WTC11 (cell line): ENCODE measurements around the gene FRMD5. TPM values are rescaled to one million over a fixed set of nuclear protein-coding genes. Genes with fewer than 3 reads are reported as not detected.

ENCODE experiments used
- ATAC-seq: fragments of 200-7000 bp; cut with Tn5 transposase; 2 replicates; pipeline ENCODE4 v1.10.0; 2021; ENCODE audit warnings: mild to moderate bottlenecking, moderate library complexity
- CTCF ChIA-PET: fragments of 300-600 bp; sonication (Branson Sonifier 250); formaldehyde crosslinking; loops from one replicate; lab custom pipeline; 2021; ENCODE audit warnings: antibody characterized with exemption; lab: Charles Lee
- POLR2A ChIA-PET: fragments of 350-600 bp; sonication (Branson Sonifier 250); formaldehyde crosslinking; loops from one replicate; lab custom pipeline; 2021; ENCODE audit warnings: antibody characterized with exemption; lab: Charles Lee
- DNase-seq: peaks from one replicate; pipeline ENCODE4 v3.0.0; 2021; ENCODE audit warnings: low spot score
- H3K27ac Mint-ChIP-seq: 2 replicates; pipeline ENCODE4 v1.8.0; 2021; ENCODE audit warnings: mixed read lengths
- H3K27me3 Mint-ChIP-seq: 2 replicates; pipeline ENCODE4 v1.8.0; 2021; ENCODE audit warnings: low read depth, mild to moderate bottlenecking, moderate library complexity, mixed read lengths
- H3K36me3 Mint-ChIP-seq: 2 replicates; pipeline ENCODE4 v1.8.0; 2021; ENCODE audit warnings: mixed read lengths
- H3K4me1 Mint-ChIP-seq: 2 replicates; pipeline ENCODE4 v1.8.0; 2022; ENCODE audit warnings: mixed read lengths
- H3K4me3 Mint-ChIP-seq: 2 replicates; pipeline ENCODE4 v1.8.0; 2021; ENCODE audit warnings: mild to moderate bottlenecking, moderate library complexity, mixed read lengths
- H3K9me3 Mint-ChIP-seq: 2 replicates; pipeline ENCODE4 v1.8.0; 2021; ENCODE audit warnings: mixed read lengths
- ATF3 ChIP-seq: sonication (generic); formaldehyde crosslinking; conservative IDR thresholded peaks from 2 replicates; pipeline ENCODE4 v1.8.1; 2022; ENCODE audit warnings: mild to moderate bottlenecking, missing genetic modification reagents
- CREB1 ChIP-seq: sonication (generic); formaldehyde crosslinking; IDR thresholded peaks from 2 replicates; pipeline ENCODE4 v1.8.0; 2023; ENCODE audit warnings: mild to moderate bottlenecking, missing genetic modification reagents
- EMX1 ChIP-seq: fragments of 250-450 bp; sonication (Bioruptor Pico); IDR thresholded peaks from 2 replicates; pipeline ENCODE4 v1.8.0; 2021; ENCODE audit warnings: mild to moderate bottlenecking
- ETV6 ChIP-seq: sonication (generic); formaldehyde crosslinking; IDR thresholded peaks from 2 replicates; pipeline ENCODE4 v1.8.1; 2022; ENCODE audit warnings: mild to moderate bottlenecking, missing genetic modification reagents
- KAT7 ChIP-seq: sonication (generic); formaldehyde crosslinking; IDR thresholded peaks from 2 replicates; pipeline ENCODE4 v1.8.1; 2023; ENCODE audit warnings: missing genetic modification reagents, mild to moderate bottlenecking, borderline replicate concordance
- PRDM15 ChIP-seq: sonication (generic); formaldehyde crosslinking; IDR thresholded peaks from 2 replicates; pipeline ENCODE4 v1.8.0; 2022; ENCODE audit warnings: missing genetic modification reagents
- ZMAT4 ChIP-seq: fragments of 250-450 bp; sonication (Bioruptor Pico); IDR thresholded peaks from 2 replicates; pipeline ENCODE4 v1.9.0; 2021; ENCODE audit warnings: mild to moderate bottlenecking
- ZNF317 ChIP-seq: sonication (generic); formaldehyde crosslinking; IDR thresholded peaks from 2 replicates; pipeline ENCODE4 v1.8.1; 2023; ENCODE audit warnings: low read depth, mild to moderate bottlenecking, moderate library complexity, missing genetic modification reagents, borderline replicate concordance
- ZNF512 ChIP-seq: sonication (generic); formaldehyde crosslinking; IDR thresholded peaks from 2 replicates; pipeline ENCODE4 v1.8.1; 2022; ENCODE audit warnings: missing genetic modification reagents, borderline replicate concordance
- ZNF671 ChIP-seq: fragments of 250-450 bp; sonication (Bioruptor Pico); IDR thresholded peaks from 2 replicates; pipeline ENCODE4 v1.8.0; 2021; ENCODE audit warnings: mild to moderate bottlenecking
- total RNA-seq: library from RNA; stranded (reverse); gene quantifications from 3 replicates; pipeline ENCODE4 v1.2.3, GENCODE V29; 2021
- TF ChIP-seq, protein P1 (sequence below): sonication (generic); formaldehyde crosslinking; IDR thresholded peaks from 2 replicates; pipeline ENCODE4 v1.8.0; 2023; ENCODE audit warnings: missing genetic modification reagents, mild to moderate bottlenecking, borderline replicate concordance
- TF ChIP-seq, protein P2 (sequence below): fragments of 250-450 bp; sonication (Bioruptor Pico); IDR thresholded peaks from 2 replicates; pipeline ENCODE4 v1.8.0; 2021; ENCODE audit warnings: mild to moderate bottlenecking
- TF ChIP-seq, protein P3 (sequence below): sonication (generic); formaldehyde crosslinking; IDR thresholded peaks from 2 replicates; pipeline ENCODE4 v1.8.1; 2023; ENCODE audit warnings: mild to moderate bottlenecking, missing genetic modification reagents, borderline replicate concordance
- TF ChIP-seq, protein P4 (sequence below): fragments of 250-450 bp; sonication (Bioruptor Pico); conservative IDR thresholded peaks from 2 replicates; pipeline ENCODE4 v1.9.0; 2021; ENCODE audit warnings: mild to moderate bottlenecking

FRMD5 gene
- total RNA-seq, 1 experiment from 2014 or later, result 14.1 TPM

GRCh38 chr15:44158111-44158510 is 37.0 kb downstream of the FRMD5 start (continued):
- TF ChIP-seq PRDM15 (CRISPR knock-in tag), result no peak

DNA sequence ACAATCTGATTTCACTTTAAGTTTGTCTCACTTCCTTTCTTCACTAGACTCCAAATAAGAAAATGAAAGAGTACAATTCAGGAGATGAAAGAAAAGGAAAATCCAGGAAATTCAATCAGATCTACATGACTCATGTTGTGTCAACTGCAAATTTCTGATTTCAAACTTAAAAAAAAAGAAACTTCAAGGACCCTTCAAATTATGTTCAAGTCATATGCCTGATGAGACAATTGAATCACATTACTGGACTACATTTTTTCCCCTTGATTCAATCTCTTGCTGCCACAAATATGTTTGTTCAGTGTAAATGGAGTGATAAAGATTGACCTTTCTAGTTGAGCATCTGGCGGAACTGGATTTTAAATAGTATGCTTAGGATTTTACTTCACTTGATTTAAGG is 37.4 kb downstream of the FRMD5 start:
- no peaks in the 10 kb centered on the region for H3K27me3 Mint-ChIP-seq
- no peak for TF ChIP-seq ZNF512 (CRISPR knock-in tag)
- TF ChIP-seq, protein P1, sequence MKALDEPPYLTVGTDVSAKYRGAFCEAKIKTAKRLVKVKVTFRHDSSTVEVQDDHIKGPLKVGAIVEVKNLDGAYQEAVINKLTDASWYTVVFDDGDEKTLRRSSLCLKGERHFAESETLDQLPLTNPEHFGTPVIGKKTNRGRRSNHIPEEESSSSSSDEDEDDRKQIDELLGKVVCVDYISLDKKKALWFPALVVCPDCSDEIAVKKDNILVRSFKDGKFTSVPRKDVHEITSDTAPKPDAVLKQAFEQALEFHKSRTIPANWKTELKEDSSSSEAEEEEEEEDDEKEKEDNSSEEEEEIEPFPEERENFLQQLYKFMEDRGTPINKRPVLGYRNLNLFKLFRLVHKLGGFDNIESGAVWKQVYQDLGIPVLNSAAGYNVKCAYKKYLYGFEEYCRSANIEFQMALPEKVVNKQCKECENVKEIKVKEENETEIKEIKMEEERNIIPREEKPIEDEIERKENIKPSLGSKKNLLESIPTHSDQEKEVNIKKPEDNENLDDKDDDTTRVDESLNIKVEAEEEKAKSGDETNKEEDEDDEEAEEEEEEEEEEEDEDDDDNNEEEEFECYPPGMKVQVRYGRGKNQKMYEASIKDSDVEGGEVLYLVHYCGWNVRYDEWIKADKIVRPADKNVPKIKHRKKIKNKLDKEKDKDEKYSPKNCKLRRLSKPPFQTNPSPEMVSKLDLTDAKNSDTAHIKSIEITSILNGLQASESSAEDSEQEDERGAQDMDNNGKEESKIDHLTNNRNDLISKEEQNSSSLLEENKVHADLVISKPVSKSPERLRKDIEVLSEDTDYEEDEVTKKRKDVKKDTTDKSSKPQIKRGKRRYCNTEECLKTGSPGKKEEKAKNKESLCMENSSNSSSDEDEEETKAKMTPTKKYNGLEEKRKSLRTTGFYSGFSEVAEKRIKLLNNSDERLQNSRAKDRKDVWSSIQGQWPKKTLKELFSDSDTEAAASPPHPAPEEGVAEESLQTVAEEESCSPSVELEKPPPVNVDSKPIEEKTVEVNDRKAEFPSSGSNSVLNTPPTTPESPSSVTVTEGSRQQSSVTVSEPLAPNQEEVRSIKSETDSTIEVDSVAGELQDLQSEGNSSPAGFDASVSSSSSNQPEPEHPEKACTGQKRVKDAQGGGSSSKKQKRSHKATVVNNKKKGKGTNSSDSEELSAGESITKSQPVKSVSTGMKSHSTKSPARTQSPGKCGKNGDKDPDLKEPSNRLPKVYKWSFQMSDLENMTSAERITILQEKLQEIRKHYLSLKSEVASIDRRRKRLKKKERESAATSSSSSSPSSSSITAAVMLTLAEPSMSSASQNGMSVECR (CRISPR knock-in tag), result no peak
- TF ChIP-seq KAT7 (CRISPR knock-in tag), result no peak
- no peak for TF ChIP-seq CREB1
- TF ChIP-seq, protein P2, sequence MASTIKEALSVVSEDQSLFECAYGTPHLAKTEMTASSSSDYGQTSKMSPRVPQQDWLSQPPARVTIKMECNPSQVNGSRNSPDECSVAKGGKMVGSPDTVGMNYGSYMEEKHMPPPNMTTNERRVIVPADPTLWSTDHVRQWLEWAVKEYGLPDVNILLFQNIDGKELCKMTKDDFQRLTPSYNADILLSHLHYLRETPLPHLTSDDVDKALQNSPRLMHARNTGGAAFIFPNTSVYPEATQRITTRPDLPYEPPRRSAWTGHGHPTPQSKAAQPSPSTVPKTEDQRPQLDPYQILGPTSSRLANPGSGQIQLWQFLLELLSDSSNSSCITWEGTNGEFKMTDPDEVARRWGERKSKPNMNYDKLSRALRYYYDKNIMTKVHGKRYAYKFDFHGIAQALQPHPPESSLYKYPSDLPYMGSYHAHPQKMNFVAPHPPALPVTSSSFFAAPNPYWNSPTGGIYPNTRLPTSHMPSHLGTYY (CRISPR knock-in tag), result no peak
- TF ChIP-seq ZNF671 (CRISPR knock-in tag), result no peak
- TF ChIP-seq, protein P3, sequence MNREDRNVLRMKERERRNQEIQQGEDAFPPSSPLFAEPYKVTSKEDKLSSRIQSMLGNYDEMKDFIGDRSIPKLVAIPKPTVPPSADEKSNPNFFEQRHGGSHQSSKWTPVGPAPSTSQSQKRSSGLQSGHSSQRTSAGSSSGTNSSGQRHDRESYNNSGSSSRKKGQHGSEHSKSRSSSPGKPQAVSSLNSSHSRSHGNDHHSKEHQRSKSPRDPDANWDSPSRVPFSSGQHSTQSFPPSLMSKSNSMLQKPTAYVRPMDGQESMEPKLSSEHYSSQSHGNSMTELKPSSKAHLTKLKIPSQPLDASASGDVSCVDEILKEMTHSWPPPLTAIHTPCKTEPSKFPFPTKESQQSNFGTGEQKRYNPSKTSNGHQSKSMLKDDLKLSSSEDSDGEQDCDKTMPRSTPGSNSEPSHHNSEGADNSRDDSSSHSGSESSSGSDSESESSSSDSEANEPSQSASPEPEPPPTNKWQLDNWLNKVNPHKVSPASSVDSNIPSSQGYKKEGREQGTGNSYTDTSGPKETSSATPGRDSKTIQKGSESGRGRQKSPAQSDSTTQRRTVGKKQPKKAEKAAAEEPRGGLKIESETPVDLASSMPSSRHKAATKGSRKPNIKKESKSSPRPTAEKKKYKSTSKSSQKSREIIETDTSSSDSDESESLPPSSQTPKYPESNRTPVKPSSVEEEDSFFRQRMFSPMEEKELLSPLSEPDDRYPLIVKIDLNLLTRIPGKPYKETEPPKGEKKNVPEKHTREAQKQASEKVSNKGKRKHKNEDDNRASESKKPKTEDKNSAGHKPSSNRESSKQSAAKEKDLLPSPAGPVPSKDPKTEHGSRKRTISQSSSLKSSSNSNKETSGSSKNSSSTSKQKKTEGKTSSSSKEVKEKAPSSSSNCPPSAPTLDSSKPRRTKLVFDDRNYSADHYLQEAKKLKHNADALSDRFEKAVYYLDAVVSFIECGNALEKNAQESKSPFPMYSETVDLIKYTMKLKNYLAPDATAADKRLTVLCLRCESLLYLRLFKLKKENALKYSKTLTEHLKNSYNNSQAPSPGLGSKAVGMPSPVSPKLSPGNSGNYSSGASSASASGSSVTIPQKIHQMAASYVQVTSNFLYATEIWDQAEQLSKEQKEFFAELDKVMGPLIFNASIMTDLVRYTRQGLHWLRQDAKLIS (CRISPR knock-in tag), result no peak
- no peak for TF ChIP-seq ATF3 (CRISPR knock-in tag)
- TF ChIP-seq, protein P4, sequence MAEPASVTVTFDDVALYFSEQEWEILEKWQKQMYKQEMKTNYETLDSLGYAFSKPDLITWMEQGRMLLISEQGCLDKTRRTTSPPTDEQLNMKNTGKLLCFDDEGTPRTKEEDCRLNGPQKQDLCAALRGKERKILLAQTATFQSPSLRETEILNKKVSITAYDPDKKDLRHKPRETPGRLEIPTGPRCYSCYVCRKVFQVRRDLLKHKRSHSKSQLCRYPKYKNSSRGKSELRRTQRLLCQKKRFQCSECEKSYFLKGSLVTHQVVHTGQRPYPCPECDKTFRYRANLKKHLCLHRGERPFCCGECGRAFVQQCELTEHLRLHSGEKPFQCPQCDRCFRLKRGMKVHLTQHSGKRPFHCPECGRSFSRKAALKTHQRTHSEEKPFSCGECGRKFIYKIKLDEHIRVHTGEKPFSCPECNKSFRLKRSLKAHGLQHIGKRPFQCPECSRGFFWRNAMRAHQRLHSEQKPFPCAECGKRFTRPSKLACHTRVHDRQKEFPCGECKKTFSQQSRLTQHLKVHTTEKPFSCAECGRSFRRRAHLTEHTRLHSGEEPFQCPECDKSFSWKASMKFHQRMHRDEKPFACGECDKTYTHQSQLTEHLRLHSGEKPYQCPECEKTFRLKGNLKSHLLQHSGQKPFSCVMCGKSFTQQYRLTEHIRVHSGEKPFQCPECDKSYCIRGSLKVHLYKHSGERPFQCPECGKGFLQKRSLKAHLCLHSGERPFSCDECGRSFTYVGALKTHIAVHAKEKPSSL (CRISPR knock-in tag), result no peak
- TF ChIP-seq ZNF317, result no peak
- TF ChIP-seq EMX1 (CRISPR knock-in tag), result no peak
- TF ChIP-seq ETV6 (CRISPR knock-in tag), result no peak
- TF ChIP-seq ZMAT4 (CRISPR knock-in tag), result no peak
- no peaks in the 10 kb centered on the region for H3K36me3 Mint-ChIP-seq
- H3K9me3 Mint-ChIP-seq, result 0 out of 2 replicates have a peak, but pooled peaks cover 3% of the 10 kb centered on the region
- ChIA-PET CTCF (no interaction called here), POLR2A (no interaction called here)
- DNase-seq, result no peak
- H3K4me1 Mint-ChIP-seq, result peaks cover 3% of the 10 kb centered on the region
- no peak overlapping the region for H3K27ac Mint-ChIP-seq
- H3K4me3 Mint-ChIP-seq, result no peak overlapping the region
- no peak for ATAC-seq
